ENCODE data around the gene LGR5.

The LGR5 gene

GRCh38 chr12:71581206-71581605 is 141.6 kb downstream of the LGR5 start:
- Histone ChIP-seq H3K79me2 (ENCODE audit: insufficient read depth, low read length) (no peaks in the 10 kb centered on the region), H3K9ac (ENCODE audit: low read depth, low read length) (no peak overlapping the region)

DNA sequence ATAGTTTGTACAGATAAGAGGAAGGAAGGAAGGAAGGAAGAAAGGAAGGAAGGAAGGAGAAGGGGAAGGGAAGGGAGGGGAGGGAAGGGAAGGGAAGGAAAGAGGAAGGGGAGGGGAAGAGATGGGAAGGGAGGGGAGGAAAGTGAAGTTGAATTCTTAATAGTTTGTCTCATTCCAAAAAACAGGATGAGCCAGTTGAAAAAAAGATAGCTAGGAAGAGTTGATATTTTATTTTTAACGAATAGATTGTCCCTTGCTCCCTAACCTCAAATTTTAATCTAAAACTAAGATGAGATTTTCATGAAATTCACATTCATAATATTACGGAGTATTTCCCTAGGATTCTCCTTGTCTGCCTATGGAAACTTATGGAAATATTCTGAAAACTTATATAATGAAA is 143.3 kb downstream of the LGR5 start:
- H3K27me3 ChIP-seq (ENCODE audit: insufficient read depth, low read length, poor library complexity) = peaks cover 6% of the 10 kb centered on the region
- no peak for DNase-seq
- ATAC-seq (ENCODE audit: insufficient read depth, low read depth) = no peak
- no peak overlapping the region for H2AFZ ChIP-seq (ENCODE audit: low read depth, low read length)
- no peaks in the 10 kb centered on the region for H3K9me3 ChIP-seq (ENCODE audit: insufficient read depth, low read length, severe bottlenecking)
- H3K4me2 ChIP-seq (ENCODE audit: insufficient read depth, low read length) = no peak overlapping the region
- H3K9ac ChIP-seq (ENCODE audit: low read depth, low read length) = no peak overlapping the region
- no peaks in the 10 kb centered on the region for H3K36me3 ChIP-seq (ENCODE audit: insufficient read depth, low read length)
- no peak overlapping the region for H3K4me3 ChIP-seq (ENCODE audit: low read depth in 1 of 2, low read length in 2 of 2)
- no peaks in the 10 kb centered on the region for H3K79me2 ChIP-seq (ENCODE audit: insufficient read depth, low read length)
- TF ChIP-seq CTCF (IDR thresholded peaks at IDR 0.05; ENCODE audit: borderline replicate concordance, extremely low read depth, low read length, poor library complexity, severe bottlenecking) (no peak), EZH2 (IDR thresholded peaks at IDR 0.05; ENCODE audit: borderline replicate concordance, low read depth, low read length, severe bottlenecking) (no peak)
- no peaks in the 10 kb centered on the region for H3K4me1 ChIP-seq (ENCODE audit: insufficient read depth, low read length)
- H4K20me1 ChIP-seq (ENCODE audit: insufficient read depth, low read length) = no peaks in the 10 kb centered on the region
- H3K27ac ChIP-seq (ENCODE audit: low read length) = no peak overlapping the region

More at GRCh38 chr12:71581206-71581605, 141.6 kb downstream of the LGR5 start:
- no peak for DNase-seq
- TF ChIP-seq EZH2 (IDR thresholded peaks at IDR 0.05; ENCODE audit: borderline replicate concordance, low read depth, low read length, severe bottlenecking) (no peak), CTCF (IDR thresholded peaks at IDR 0.05; ENCODE audit: borderline replicate concordance, extremely low read depth, low read length, poor library complexity, severe bottlenecking) (no peak)
- Histone ChIP-seq H4K20me1 (ENCODE audit: insufficient read depth, low read length) (no peaks in the 10 kb centered on the region), H3K27me3 (ENCODE audit: insufficient read depth, low read length, poor library complexity) (peaks cover 2% of the 10 kb centered on the region), H2AFZ (ENCODE audit: low read depth, low read length) (no peak overlapping the region), H3K36me3 (ENCODE audit: insufficient read depth, low read length) (no peaks in the 10 kb centered on the region), H3K4me2 (ENCODE audit: insufficient read depth, low read length) (no peak overlapping the region), H3K27ac (ENCODE audit: low read length) (no peak overlapping the region), H3K4me1 (ENCODE audit: insufficient read depth, low read length) (no peaks in the 10 kb centered on the region), H3K4me3 (ENCODE audit: low read depth in 1 of 2, low read length in 2 of 2) (no peak overlapping the region), H3K9me3 (ENCODE audit: insufficient read depth, low read length, severe bottlenecking) (no peaks in the 10 kb centered on the region)
- ATAC-seq (ENCODE audit: insufficient read depth, low read depth) = no peak

DNA sequence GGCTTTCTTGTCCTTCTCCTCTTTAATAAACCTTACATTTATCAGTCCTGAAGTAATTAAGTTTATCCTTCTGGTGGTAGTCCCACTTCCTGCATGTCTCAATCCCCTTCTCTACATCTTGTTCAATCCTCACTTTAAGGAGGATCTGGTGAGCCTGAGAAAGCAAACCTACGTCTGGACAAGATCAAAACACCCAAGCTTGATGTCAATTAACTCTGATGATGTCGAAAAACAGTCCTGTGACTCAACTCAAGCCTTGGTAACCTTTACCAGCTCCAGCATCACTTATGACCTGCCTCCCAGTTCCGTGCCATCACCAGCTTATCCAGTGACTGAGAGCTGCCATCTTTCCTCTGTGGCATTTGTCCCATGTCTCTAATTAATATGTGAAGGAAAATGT is 144.8 kb downstream of the LGR5 start:
- TF ChIP-seq CTCF (IDR thresholded peaks at IDR 0.05; ENCODE audit: borderline replicate concordance, extremely low read depth, low read length, poor library complexity, severe bottlenecking) (no peak), EZH2 (IDR thresholded peaks at IDR 0.05; ENCODE audit: borderline replicate concordance, low read depth, low read length, severe bottlenecking) (no peak)
- Histone ChIP-seq H3K27me3 (ENCODE audit: insufficient read depth, low read length, poor library complexity) (peaks cover 6% of the 10 kb centered on the region), H3K9me3 (ENCODE audit: insufficient read depth, low read length, severe bottlenecking) (no peaks in the 10 kb centered on the region), H3K9ac (ENCODE audit: low read depth, low read length) (no peak overlapping the region), H3K4me3 (ENCODE audit: low read depth in 1 of 2, low read length in 2 of 2) (no peak overlapping the region), H3K4me1 (ENCODE audit: insufficient read depth, low read length) (no peaks in the 10 kb centered on the region), H4K20me1 (ENCODE audit: insufficient read depth, low read length) (no peaks in the 10 kb centered on the region), H3K27ac (ENCODE audit: low read length) (no peak overlapping the region), H3K36me3 (ENCODE audit: insufficient read depth, low read length) (no peaks in the 10 kb centered on the region), H2AFZ (ENCODE audit: low read depth, low read length) (no peak overlapping the region), H3K79me2 (ENCODE audit: insufficient read depth, low read length) (no peaks in the 10 kb centered on the region), H3K4me2 (ENCODE audit: insufficient read depth, low read length) (no peak overlapping the region)
- ATAC-seq (ENCODE audit: insufficient read depth, low read depth) = no peak
- no peak for DNase-seq

- Histone ChIP-seq H3K27me3 (ENCODE audit: insufficient read depth, low read length, poor library complexity) (peaks cover 6% of the 10 kb centered on the region), H2AFZ (ENCODE audit: low read depth, low read length) (no peak overlapping the region), H3K9me3 (ENCODE audit: insufficient read depth, low read length, severe bottlenecking) (no peaks in the 10 kb centered on the region), H3K79me2 (ENCODE audit: insufficient read depth, low read length) (no peaks in the 10 kb centered on the region), H3K4me3 (ENCODE audit: low read depth in 1 of 2, low read length in 2 of 2) (no peak overlapping the region), H4K20me1 (ENCODE audit: insufficient read depth, low read length) (no peaks in the 10 kb centered on the region), H3K9ac (ENCODE audit: low read depth, low read length) (no peak overlapping the region), H3K4me1 (ENCODE audit: insufficient read depth, low read length) (no peaks in the 10 kb centered on the region), H3K27ac (ENCODE audit: low read length) (no peak overlapping the region), H3K36me3 (ENCODE audit: insufficient read depth, low read length) (no peaks in the 10 kb centered on the region), H3K4me2 (ENCODE audit: insufficient read depth, low read length) (no peak overlapping the region)
- DNase-seq (no peak), ATAC-seq (ENCODE audit: insufficient read depth, low read depth) (no peak)
- TF ChIP-seq EZH2 (IDR thresholded peaks at IDR 0.05; ENCODE audit: borderline replicate concordance, low read depth, low read length, severe bottlenecking) (no peak), CTCF (IDR thresholded peaks at IDR 0.05; ENCODE audit: borderline replicate concordance, extremely low read depth, low read length, poor library complexity, severe bottlenecking) (no peak)
Measured at GRCh38 chr12:71585218-71585617, 145.6 kb downstream of the LGR5 start.

All from DND-41 (cell line).